ENCODE measurements around the gene CD96. TPM values are rescaled to one million over a fixed set of nuclear protein-coding genes. Genes with fewer than 3 reads are reported as not detected.
A peak's percentile ranks its signal among the peaks of the same experiment; 100 is the strongest.

The CD96 gene
- total RNA-seq, 3 donors from 2014 or later, result 4.1 to 6.6 (median 5.4) TPM

DNA sequence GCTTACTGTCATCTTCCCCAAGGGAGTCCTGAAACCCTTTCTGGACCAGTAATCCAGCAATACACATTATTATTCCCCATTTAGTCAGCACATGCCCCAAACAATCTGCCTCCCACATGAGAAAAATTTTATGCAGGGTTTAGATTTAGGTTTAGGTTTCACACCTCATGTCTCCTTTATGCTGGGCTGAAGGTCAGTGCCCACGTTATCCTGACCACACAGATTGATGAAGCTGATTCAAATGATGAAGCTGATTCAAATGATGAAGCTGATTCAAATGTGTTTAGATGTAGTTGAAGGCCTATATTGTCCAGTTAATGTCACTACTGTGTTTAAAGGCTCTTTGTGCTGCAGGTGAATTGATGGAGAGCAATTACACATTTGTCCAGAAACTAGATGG is 71.3 kb downstream of the CD96 start:
- TF ChIP-seq, protein P1, sequence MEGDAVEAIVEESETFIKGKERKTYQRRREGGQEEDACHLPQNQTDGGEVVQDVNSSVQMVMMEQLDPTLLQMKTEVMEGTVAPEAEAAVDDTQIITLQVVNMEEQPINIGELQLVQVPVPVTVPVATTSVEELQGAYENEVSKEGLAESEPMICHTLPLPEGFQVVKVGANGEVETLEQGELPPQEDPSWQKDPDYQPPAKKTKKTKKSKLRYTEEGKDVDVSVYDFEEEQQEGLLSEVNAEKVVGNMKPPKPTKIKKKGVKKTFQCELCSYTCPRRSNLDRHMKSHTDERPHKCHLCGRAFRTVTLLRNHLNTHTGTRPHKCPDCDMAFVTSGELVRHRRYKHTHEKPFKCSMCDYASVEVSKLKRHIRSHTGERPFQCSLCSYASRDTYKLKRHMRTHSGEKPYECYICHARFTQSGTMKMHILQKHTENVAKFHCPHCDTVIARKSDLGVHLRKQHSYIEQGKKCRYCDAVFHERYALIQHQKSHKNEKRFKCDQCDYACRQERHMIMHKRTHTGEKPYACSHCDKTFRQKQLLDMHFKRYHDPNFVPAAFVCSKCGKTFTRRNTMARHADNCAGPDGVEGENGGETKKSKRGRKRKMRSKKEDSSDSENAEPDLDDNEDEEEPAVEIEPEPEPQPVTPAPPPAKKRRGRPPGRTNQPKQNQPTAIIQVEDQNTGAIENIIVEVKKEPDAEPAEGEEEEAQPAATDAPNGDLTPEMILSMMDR (IDR thresholded peaks at IDR 0.05), result no peak
- intact Hi-C loops (cut with DNase I, micrococcal nuclease), result no loop called here
- H3K4me1 ChIP-seq (ENCODE audit: low read depth), result no peaks in the 10 kb centered on the region

GRCh38 chr3:111615880-111616279 is 73.9 kb downstream of the CD96 start:
- Histone ChIP-seq H3K9me3 (no peaks in the 10 kb centered on the region), H3K36me3 (ENCODE audit: low read depth) (no peaks in the 10 kb centered on the region), H3K4me1 (ENCODE audit: low read depth) (no peaks in the 10 kb centered on the region), H3K4me3 (no peak overlapping the region)
- DNase-seq (no peak), ATAC-seq (no peak)
- intact Hi-C loops (cut with DNase I, micrococcal nuclease), result no loop called here
- TF ChIP-seq, protein P1 (IDR thresholded peaks at IDR 0.05), result no peak

More for the DNA sequence above, 71.3 kb downstream of the CD96 start:
- DNase-seq, result no peak
- H3K36me3 ChIP-seq (ENCODE audit: low read depth), result no peaks in the 10 kb centered on the region
- H3K9me3 ChIP-seq, result no peaks in the 10 kb centered on the region
- H3K4me3 ChIP-seq, result no peak overlapping the region
- ATAC-seq, result no peak

DNA sequence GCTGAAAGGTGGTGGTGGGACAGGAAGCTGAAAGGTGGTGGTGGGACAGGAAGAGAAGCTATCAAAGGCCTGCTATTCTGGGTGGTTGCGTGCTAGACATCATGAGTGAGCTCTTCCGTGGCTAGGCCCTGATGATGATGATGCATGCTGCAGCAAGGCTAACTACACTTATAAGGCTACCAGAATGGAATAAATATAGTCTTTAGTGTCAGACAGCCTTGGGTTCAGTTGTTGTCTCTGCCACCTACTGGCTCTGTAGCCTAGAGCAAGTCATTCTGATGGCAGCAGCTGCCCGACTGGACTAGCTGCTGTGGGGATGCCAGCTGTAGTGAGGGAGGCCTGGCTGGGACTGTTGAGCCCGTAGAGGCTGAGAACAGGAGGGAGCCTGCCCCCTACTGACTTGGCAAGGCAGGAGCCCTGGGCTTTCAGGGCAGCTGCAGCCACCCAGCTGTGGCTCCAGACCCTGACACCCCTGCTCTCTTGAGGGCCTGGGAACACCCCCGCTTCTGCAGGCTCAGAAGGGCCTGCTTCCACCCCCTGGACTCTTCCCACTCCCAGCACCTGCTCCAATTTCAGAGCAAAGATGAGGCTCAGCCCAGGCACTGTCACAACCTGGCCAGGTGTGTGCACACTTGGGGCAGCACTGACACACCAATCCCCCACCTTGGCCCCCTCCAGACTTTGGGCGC is 74.6 kb downstream of the CD96 start:
- TF ChIP-seq, protein P1 (IDR thresholded peaks at IDR 0.05), result no peak
- H3K4me1 ChIP-seq (ENCODE audit: low read depth), result no peaks in the 10 kb centered on the region
- no peaks in the 10 kb centered on the region for H3K36me3 ChIP-seq (ENCODE audit: low read depth)
- H3K9me3 ChIP-seq, result no peaks in the 10 kb centered on the region
- DNase-seq (peak; percentile 14 to 48 (median 35)), ATAC-seq (peak; percentile 79)
- no peak overlapping the region for H3K4me3 ChIP-seq
- intact Hi-C loops (cut with DNase I, micrococcal nuclease), result no loop called here

GRCh38 chr3:111617406-111617805 is 75.4 kb downstream of the CD96 start:
- TF ChIP-seq, protein P1 (IDR thresholded peaks at IDR 0.05), result no peak
- ATAC-seq (no peak), DNase-seq (no peak)
- H3K9me3 ChIP-seq, result no peaks in the 10 kb centered on the region
- no peaks in the 10 kb centered on the region for H3K4me1 ChIP-seq (ENCODE audit: low read depth)
- no peak overlapping the region for H3K4me3 ChIP-seq
- intact Hi-C loops (cut with DNase I, micrococcal nuclease), result no loop called here
- H3K36me3 ChIP-seq (ENCODE audit: low read depth), result no peaks in the 10 kb centered on the region

GRCh38 chr3:111617912-111618601 is 76.1 kb downstream of the CD96 start:
- ATAC-seq, result no peak
- intact Hi-C loops (cut with DNase I, micrococcal nuclease), result no loop called here

More at GRCh38 chr3:111617912-111618601, 76.1 kb downstream of the CD96 start:
- Histone ChIP-seq H3K4me1 (ENCODE audit: low read depth) (no peaks in the 10 kb centered on the region), H3K36me3 (ENCODE audit: low read depth) (no peaks in the 10 kb centered on the region), H3K4me3 (no peak overlapping the region), H3K9me3 (no peaks in the 10 kb centered on the region)
- no peak for DNase-seq
- TF ChIP-seq, protein P1 (IDR thresholded peaks at IDR 0.05), result no peak
